ENCODE results near the gene CENPS.

GRCh38 chr1:10474613-10475507 lies 44.6 kb downstream of the CENPS start, which contains the start of gene PEX14:
- no peak for TF ChIP-seq CTCF (conservative IDR thresholded peaks at IDR 0.05)
- TF ChIP-seq ZFX (IDR thresholded peaks at IDR 0.05): no peak
